HepG2 (cell line): ENCODE measurements around the gene C1orf159. TPM values are rescaled to one million over a fixed set of nuclear protein-coding genes. Genes with fewer than 3 reads are reported as not detected.

Experiments
- AGO1 ChIP-seq: fragments of 200-400 bp; formaldehyde crosslinking; IDR thresholded peaks from 2 replicates; pipeline ENCODE4 v1.6.1; 2017; ENCODE audit warnings: mild to moderate bottlenecking, low read depth, low read length, moderate library complexity; ENCODE audit not compliant: poor library complexity, severe bottlenecking
- ARNT ChIP-seq: fragments of 450-650 bp; IDR thresholded peaks from 2 replicates; pipeline ENCODE4 v1.6.1; 2017
- FOSL1 ChIP-seq: sonication (generic); formaldehyde crosslinking; IDR thresholded peaks from 2 replicates; pipeline ENCODE4 v1.9.0; 2021; ENCODE audit warnings: missing genetic modification reagents, borderline replicate concordance
- GFI1 ChIP-seq: sonication (generic); formaldehyde crosslinking; IDR thresholded peaks from 2 replicates; pipeline ENCODE4 v1.5.0; 2020; ENCODE audit warnings: missing genetic modification reagents, mild to moderate bottlenecking, borderline replicate concordance
- HMG20B ChIP-seq: conservative IDR thresholded peaks from 2 replicates; pipeline ENCODE4 v1.6.1; 2016; ENCODE audit warnings: missing genetic modification reagents, missing compliant biosample characterization
- HNF4G ChIP-seq, 2 experiments: sonication (generic) in 1 of 2; formaldehyde crosslinking in 1 of 2; IDR thresholded peaks; 2 replicates each; pipeline versions ENCODE4 v1.4.0 to v1.6.1; 2011 to 2020; ENCODE audit warnings: borderline replicate concordance in 2 of 2, low read depth in 2 of 2, mild to moderate bottlenecking in 2 of 2, low read length in 1 of 2, missing genetic modification reagents in 1 of 2, moderate library complexity in 1 of 2
- MAFG ChIP-seq: sonication (generic); formaldehyde crosslinking; IDR thresholded peaks from 2 replicates; pipeline ENCODE4 v1.5.1; 2020; ENCODE audit warnings: mild to moderate bottlenecking, missing genetic modification reagents
- PATZ1 ChIP-seq: sonication (generic); formaldehyde crosslinking; IDR thresholded peaks from 2 replicates; pipeline ENCODE4 v1.4.0; 2020; ENCODE audit warnings: missing genetic modification reagents
- SMAD9 ChIP-seq: sonication (generic); formaldehyde crosslinking; IDR thresholded peaks from 2 replicates; pipeline ENCODE4 v1.5.1; 2020; ENCODE audit warnings: mild to moderate bottlenecking, missing genetic modification reagents
- TAF1 ChIP-seq: sonication (generic); formaldehyde crosslinking; IDR thresholded peaks from 2 replicates; pipeline ENCODE4 v1.4.0; 2020; ENCODE audit warnings: missing genetic modification reagents
- TCF12 ChIP-seq, 2 experiments: fragments of 450-650 bp in 1 of 2; sonication (generic) in 1 of 2; formaldehyde crosslinking in 1 of 2; IDR thresholded peaks; 2 replicates each; pipeline versions ENCODE4 v1.6.1 to v1.8.0; 2017 to 2022; ENCODE audit warnings: antibody characterized with exemption in 1 of 2, mild to moderate bottlenecking in 1 of 2, missing genetic modification reagents in 1 of 2, moderate library complexity in 1 of 2
- ZBTB37 ChIP-seq: sonication (generic); formaldehyde crosslinking; IDR thresholded peaks from 2 replicates; pipeline ENCODE4 v1.4.0; 2020; ENCODE audit warnings: mild to moderate bottlenecking, missing genetic modification reagents
- ZNF451 ChIP-seq: sonication (generic); formaldehyde crosslinking; IDR thresholded peaks from 2 replicates; pipeline ENCODE4 v1.5.0; 2020; ENCODE audit warnings: mild to moderate bottlenecking, missing genetic modification reagents
- ZNF629 ChIP-seq: sonication (generic); formaldehyde crosslinking; conservative IDR thresholded peaks from 2 replicates; pipeline ENCODE4 v1.5.0; 2020; ENCODE audit warnings: missing genetic modification reagents
- ZNF773 ChIP-seq: sonication (generic); formaldehyde crosslinking; IDR thresholded peaks from 2 replicates; pipeline ENCODE4 v1.4.0; 2020; ENCODE audit warnings: missing genetic modification reagents, borderline replicate concordance
- ZNF777 ChIP-seq: sonication (generic); formaldehyde crosslinking; IDR thresholded peaks from 2 replicates; pipeline ENCODE4 v1.4.0; 2020; ENCODE audit warnings: missing genetic modification reagents
- ZNF780A ChIP-seq: sonication (generic); formaldehyde crosslinking; IDR thresholded peaks from 2 replicates; pipeline ENCODE4 v1.8.0; 2022; ENCODE audit warnings: mild to moderate bottlenecking, missing genetic modification reagents, moderate library complexity
- ZSCAN22 ChIP-seq: sonication (generic); formaldehyde crosslinking; IDR thresholded peaks from 2 replicates; pipeline ENCODE4 v1.4.0; 2020; ENCODE audit warnings: mild to moderate bottlenecking, missing genetic modification reagents
- ZSCAN25 ChIP-seq: sonication (generic); formaldehyde crosslinking; IDR thresholded peaks from 2 replicates; pipeline ENCODE4 v1.8.0; 2022; ENCODE audit warnings: mild to moderate bottlenecking, missing genetic modification reagents
- ZXDC ChIP-seq: sonication (generic); formaldehyde crosslinking; IDR thresholded peaks from 2 replicates; pipeline ENCODE4 v1.5.0; 2020; ENCODE audit warnings: mild to moderate bottlenecking, missing genetic modification reagents
- polyA plus RNA-seq, 8 experiments: library from polyadenylated mRNA; depleted of rRNA in 3 of 8; stranded (reverse) in 7 of 8; unstranded in 1 of 8; fragments of >200 nt; fragmentation: Illumina TruSeq in 4 of 8; extraction: Trizol in 4 of 8; gene quantifications; 2 replicates each; pipeline versions ENCODE4 v1.2.1 to v1.2.3, GENCODE V29; 2011 to 2016; ENCODE audit warnings: low read depth in 4 of 8, missing spikeins in 1 of 8, mixed read lengths in 1 of 8; ENCODE audit not compliant: insufficient read depth in 1 of 8
- total RNA-seq, 5 experiments: library from RNA; depleted of rRNA; stranded (reverse); fragments of >200 nt; fragmentation: Illumina TruSeq; extraction: Trizol; gene quantifications; 2 replicates each; pipeline ENCODE4 v1.2.3, GENCODE V29; 2016; ENCODE audit warnings: low read depth in 1 of 5
- TF ChIP-seq, protein P1 (sequence below): sonication (generic); formaldehyde crosslinking; IDR thresholded peaks from 2 replicates; pipeline ENCODE4 v1.4.0; 2020; ENCODE audit warnings: missing genetic modification reagents

C1orf159 gene
- total and polyA plus RNA-seq, 2 of the 13 experiments (the other 11 are each of a cell fraction or from before 2014, with no cell fraction given): 3.8 to 6.7 TPM

GRCh38 chr1:1164701-1165451 is 49.0 kb upstream of the C1orf159 start (continued):
- TF ChIP-seq PATZ1 (CRISPR knock-in tag): peak; percentile 48
- no peak for TF ChIP-seq MAFG (CRISPR knock-in tag)
- TF ChIP-seq, protein P1, sequence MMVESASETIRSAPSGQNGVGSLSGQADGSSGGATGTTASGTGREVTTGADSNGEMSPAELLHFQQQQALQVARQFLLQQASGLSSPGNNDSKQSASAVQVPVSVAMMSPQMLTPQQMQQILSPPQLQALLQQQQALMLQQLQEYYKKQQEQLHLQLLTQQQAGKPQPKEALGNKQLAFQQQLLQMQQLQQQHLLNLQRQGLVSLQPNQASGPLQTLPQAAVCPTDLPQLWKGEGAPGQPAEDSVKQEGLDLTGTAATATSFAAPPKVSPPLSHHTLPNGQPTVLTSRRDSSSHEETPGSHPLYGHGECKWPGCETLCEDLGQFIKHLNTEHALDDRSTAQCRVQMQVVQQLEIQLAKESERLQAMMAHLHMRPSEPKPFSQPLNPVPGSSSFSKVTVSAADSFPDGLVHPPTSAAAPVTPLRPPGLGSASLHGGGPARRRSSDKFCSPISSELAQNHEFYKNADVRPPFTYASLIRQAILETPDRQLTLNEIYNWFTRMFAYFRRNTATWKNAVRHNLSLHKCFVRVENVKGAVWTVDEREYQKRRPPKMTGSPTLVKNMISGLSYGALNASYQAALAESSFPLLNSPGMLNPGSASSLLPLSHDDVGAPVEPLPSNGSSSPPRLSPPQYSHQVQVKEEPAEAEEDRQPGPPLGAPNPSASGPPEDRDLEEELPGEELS: no peak
- TF ChIP-seq ARNT: no peak
- TF ChIP-seq AGO1: peak; percentile 17
- TF ChIP-seq SMAD9 (CRISPR knock-in tag): no peak
- TF ChIP-seq ZBTB37: peak; percentile 20; the same call in 1 of the 2 replicates
- peak; percentile 8; the same call in 1 of the 2 replicates for TF ChIP-seq FOSL1 (CRISPR knock-in tag)
- peak; percentile 18; the same call in 1 of the 2 replicates for TF ChIP-seq ZNF451 (CRISPR knock-in tag)
- TF ChIP-seq GFI1: no peak; the same call in 1 of the 2 replicates
- no peak for TF ChIP-seq ZSCAN25 (CRISPR knock-in tag)
- no peak for TF ChIP-seq ZNF773 (CRISPR knock-in tag)
- no peak for TF ChIP-seq HMG20B (CRISPR knock-in tag)
- no peak for TF ChIP-seq TCF12 (IDR thresholded peaks at IDR 0.05)
- TF ChIP-seq TCF12 (CRISPR knock-in tag; IDR thresholded peaks at IDR 0.05): no peak
- TF ChIP-seq ZSCAN22 (CRISPR knock-in tag): no peak
- no peak for TF ChIP-seq HNF4G (IDR thresholded peaks at IDR 0.05; ENCODE audit: borderline replicate concordance, low read depth, low read length)
- TF ChIP-seq HNF4G (CRISPR knock-in tag; IDR thresholded peaks at IDR 0.05; ENCODE audit: borderline replicate concordance, low read depth): no peak
- TF ChIP-seq ZNF780A: no peak
- TF ChIP-seq ZNF629 (CRISPR knock-in tag): no peak
- TF ChIP-seq TAF1 (CRISPR knock-in tag): peak; percentile 45
- TF ChIP-seq ZXDC (CRISPR knock-in tag): peak; percentile 56; the same call in 1 of the 2 replicates
- peak; percentile 79 for TF ChIP-seq ZNF777
